ACHN (cell line): Measurements from ENCODE around the gene TUBB.

Experiments used
- DNase-seq: peaks from one replicate; pipeline ENCODE4 v3.0.0-alpha.2; 2015
- in situ Hi-C: cut with HindIII; loops from 2 replicates; pipeline ENCODE4 v1.10.0; 2017; ENCODE audit warnings: low sequenced_read_pairs, low pct_ligation_motif_present, low pct_unique_long_range_greater_than_20kb

The TUBB gene

DNA sequence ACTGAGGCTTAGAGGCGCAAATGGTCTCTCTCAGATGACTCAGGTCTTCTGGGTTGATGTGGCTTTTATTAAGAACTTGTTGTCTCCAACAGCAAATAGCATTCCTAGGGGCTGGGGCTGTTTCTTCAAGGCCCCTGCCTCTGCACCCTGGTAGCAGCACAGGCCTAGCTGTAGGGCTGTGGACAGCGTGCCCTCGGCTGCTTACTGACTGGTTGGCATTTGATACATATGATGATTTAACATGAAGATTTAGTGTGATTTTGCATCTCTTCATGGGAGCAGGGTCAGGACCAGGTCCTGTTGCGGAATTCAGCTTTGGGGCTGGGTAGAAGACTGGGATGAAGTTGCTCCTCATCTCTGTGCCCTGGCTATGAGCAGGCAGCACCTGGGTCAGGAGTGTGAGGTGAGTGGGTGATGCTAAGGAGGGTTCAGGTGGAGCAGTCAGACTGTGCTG, 48.5 kb downstream of the TUBB start:
- DNase-seq: no peak
- in situ Hi-C loops: no loop called here

DNA sequence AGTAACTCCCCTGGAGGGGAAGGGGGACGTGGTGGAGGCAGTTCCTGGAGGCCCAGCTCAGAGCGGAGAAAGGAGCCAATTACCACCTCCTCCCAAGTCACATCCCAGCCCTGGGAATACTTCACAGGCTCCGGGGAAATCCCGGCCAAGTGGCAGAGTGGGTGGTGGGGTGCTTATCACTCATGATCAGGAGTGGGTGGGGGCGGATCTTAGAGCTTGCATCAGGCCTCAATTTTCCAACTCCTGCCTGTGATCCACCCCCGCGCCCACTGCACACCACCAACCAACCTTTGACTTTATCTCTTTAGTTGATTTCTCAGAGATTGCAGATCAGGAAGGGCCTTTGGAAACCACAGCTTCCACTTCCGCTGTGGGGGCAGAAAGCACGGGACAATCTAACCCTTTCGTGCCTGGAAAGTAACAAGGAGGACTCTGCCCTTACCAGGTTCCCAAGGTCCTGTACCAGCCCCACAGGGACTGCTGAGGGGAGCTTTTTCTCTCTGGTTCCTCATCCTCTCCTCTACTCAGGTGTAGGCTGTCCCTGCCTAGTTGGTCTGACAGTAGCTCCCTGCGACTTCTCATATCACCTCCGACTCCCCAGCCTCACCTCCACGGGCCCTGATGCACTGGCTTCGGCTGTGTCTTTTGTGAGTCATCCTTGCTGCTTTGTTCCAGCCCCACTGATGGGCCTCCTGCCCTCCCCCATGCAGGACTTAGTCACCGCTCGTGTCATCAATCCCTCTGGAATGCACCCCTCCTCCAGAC, 49.1 kb downstream of the TUBB start:
- peak; percentile 92 for DNase-seq
- in situ Hi-C loops: no loop called here

DNA sequence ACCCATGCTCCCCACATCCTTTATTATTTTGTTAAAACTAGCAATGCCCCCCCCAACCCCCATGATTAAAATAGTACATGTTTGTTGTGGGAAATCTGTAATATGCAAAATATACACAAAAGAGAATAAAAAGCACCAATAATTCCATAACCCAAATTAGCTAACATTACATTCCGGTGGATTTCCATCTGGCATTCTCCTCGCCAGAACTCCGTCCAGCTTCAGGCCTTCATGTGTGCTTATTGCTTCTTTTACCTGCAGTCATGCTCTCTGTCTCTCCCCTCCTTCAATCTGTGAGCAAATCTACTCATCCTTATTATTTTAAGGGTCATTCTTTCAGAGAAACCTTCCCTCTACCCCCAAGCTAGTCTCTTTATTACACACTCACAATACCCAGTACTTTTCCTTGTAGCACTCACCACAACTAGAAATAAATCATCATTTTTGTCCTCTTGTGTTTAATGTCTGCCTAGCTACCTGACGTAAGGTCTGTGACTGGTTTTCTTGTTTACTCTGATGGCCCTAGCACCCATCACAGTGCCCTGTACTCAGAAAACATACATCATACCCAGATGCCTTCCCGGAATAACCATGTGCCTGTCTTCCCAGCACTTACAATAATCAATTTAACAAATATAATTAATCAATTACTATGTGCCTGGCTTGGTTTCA, 49.8 kb downstream of the TUBB start:
- in situ Hi-C loops: no loop called here
- DNase-seq: no peak

DNA sequence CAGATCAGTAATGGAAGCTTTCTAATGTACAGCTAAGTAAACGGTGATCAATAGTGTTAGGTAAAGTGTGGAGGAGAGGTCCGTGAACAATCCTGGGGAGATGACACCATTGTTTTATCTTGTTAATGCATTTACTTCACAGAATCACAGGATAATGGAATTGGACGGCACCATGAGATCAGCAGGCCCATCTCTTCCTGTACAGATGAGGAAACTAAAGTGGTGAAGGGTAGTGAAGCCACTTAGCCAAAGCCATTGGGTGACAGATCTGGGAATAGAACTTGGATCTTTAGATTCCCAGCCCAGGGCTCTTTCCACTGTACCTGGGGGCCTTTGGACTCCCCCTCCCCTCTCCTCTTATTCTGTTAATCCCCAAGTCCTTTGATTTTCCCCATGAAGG, 50.4 kb downstream of the TUBB start:
- in situ Hi-C loops: no loop called here

DNA sequence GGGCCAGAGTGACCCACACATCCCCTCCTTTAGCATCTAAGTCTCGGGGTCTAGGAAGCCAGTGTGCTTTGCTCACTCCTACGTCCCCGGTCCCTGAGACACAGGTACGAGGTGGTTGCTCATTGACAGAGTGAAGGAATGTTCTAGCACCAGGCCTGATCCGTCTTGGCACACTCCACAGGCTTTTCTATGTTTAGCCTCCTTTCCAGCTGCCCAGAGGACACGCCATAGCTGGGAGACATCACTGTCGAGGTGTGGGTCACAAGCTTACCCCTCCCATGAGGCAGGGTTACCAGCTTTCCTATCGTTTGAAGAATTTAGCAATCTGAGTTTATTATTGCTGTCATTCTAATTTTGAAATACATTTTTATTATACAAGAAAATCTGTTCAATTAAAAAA, 54.5 kb downstream of the TUBB start:
- in situ Hi-C loops: no loop called here
- no peak for DNase-seq

More for the DNA sequence above, 50.4 kb downstream of the TUBB start:
- no peak for DNase-seq
